ENCODE data around the gene ERC2.

GRCh38 chr3:55868347-55868746, 599.9 kb downstream of the ERC2 start:
- TF ChIP-seq YY1 (tag by site-specific recombination; IDR thresholded peaks at IDR 0.05) (no peak), ZNF26 (tag by site-specific recombination; IDR thresholded peaks at IDR 0.05) (no peak), ZFP3 (tag by site-specific recombination; IDR thresholded peaks at IDR 0.05; ENCODE audit: low read depth) (no peak)
- TF ChIP-seq, protein P1, sequence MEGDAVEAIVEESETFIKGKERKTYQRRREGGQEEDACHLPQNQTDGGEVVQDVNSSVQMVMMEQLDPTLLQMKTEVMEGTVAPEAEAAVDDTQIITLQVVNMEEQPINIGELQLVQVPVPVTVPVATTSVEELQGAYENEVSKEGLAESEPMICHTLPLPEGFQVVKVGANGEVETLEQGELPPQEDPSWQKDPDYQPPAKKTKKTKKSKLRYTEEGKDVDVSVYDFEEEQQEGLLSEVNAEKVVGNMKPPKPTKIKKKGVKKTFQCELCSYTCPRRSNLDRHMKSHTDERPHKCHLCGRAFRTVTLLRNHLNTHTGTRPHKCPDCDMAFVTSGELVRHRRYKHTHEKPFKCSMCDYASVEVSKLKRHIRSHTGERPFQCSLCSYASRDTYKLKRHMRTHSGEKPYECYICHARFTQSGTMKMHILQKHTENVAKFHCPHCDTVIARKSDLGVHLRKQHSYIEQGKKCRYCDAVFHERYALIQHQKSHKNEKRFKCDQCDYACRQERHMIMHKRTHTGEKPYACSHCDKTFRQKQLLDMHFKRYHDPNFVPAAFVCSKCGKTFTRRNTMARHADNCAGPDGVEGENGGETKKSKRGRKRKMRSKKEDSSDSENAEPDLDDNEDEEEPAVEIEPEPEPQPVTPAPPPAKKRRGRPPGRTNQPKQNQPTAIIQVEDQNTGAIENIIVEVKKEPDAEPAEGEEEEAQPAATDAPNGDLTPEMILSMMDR (tag by site-specific recombination; IDR thresholded peaks at IDR 0.05) = no peak

Data from HEK293 (cell line).